Kidney (tissue), 14 donors: ENCODE data around the gene RIMKLA. TPM values are rescaled to one million over a fixed set of nuclear protein-coding genes. Genes with fewer than 3 reads are reported as not detected.

Experiments used
- DNase-seq, 5 donors: peaks; one replicate each; pipeline ENCODE4 v3.0.0-alpha.2; 2013 to 2020
- FAIRE-seq: peaks from 2 replicates; lab custom pipeline; 2012; peaks lifted over from hg19 to GRCh38; lab: Jason Lieb, UNC
- H3K27ac ChIP-seq, 2 donors: one replicate each; pipeline ENCODE4 v1.7.0; 2013; ENCODE audit warnings: low read depth in 2 of 2, low read length in 2 of 2, inconsistent platforms in 1 of 2
- H3K27me3 ChIP-seq: one replicate; pipeline ENCODE4 v1.7.1; 2013; ENCODE audit warnings: low read length, inconsistent platforms; ENCODE audit not compliant: control insufficient read depth, insufficient read depth
- H3K36me3 ChIP-seq, 3 donors: one replicate each; pipeline versions ENCODE4 v1.7.0 to v1.7.1; 2013; ENCODE audit warnings: low read length in 3 of 3, control low read depth in 1 of 3, inconsistent platforms in 1 of 3; ENCODE audit not compliant: insufficient read depth in 3 of 3, control insufficient read depth in 2 of 3
- H3K4me1 ChIP-seq, 3 donors: one replicate each; pipeline versions ENCODE4 v1.7.0 to v1.7.1; 2013; ENCODE audit warnings: low read length in 3 of 3, inconsistent platforms in 1 of 3, low read depth in 1 of 3; ENCODE audit not compliant: control insufficient read depth in 2 of 3, insufficient read depth in 2 of 3
- H3K4me3 ChIP-seq, 3 donors: one replicate each; pipeline versions ENCODE4 v1.7.0 to v1.8.1; 2013; ENCODE audit warnings: low read length in 3 of 3, control low read depth in 1 of 3, inconsistent platforms in 1 of 3
- H3K9ac ChIP-seq, 3 donors: one replicate each; pipeline versions ENCODE4 v1.7.0 to v1.7.1; 2013; ENCODE audit warnings: low read length in 3 of 3, control low read depth in 1 of 3, inconsistent platforms in 1 of 3
- H3K9me3 ChIP-seq, 3 donors: one replicate each; pipeline versions ENCODE4 v1.7.0 to v1.7.1; 2013; ENCODE audit warnings: low read length in 3 of 3, control low read depth in 1 of 3, inconsistent platforms in 1 of 3; ENCODE audit not compliant: control insufficient read depth in 2 of 3, insufficient read depth in 1 of 3
- CTCF ChIP-seq: IDR thresholded peaks from 3 replicates; pipeline ENCODE4 v1.5.1; 2012; ENCODE audit warnings: mild to moderate bottlenecking, moderate library complexity, borderline replicate concordance; ENCODE audit not compliant: insufficient read depth; ENCODE audit errors: extremely low read depth
- intact Hi-C: fragments of 100-400 bp; cut with DNase I; formaldehyde crosslinking; loops from one replicate; pipeline ENCODE4 v1.11.1; 2022
- polyA plus RNA-seq: library from polyadenylated mRNA; stranded (reverse); fragments of 350-450 nt; fragmentation: Illumina TruSeq; extraction: RNeasy Lipid Tissue Mini Kit (QIAGEN cat#74804); gene quantifications from one replicate; pipeline ENCODE4 v1.2.3, GENCODE V29; 2014; ENCODE audit warnings: low read depth, low replicate concordance; ENCODE audit not compliant: insufficient read depth
- total RNA-seq: library from RNA; stranded (reverse); fragmentation: NEBNext Ultra II Directional; extraction: Animal tissue kit (Norgen Biotek cat#: 25700); gene quantifications from one replicate; pipeline ENCODE4 v1.2.1, GENCODE V29; 2021
- donor health status: control.
- donor health status: control.
- donor health status: control.
- donor health status: control.
- donor health status: control.
- donor health status: DM: yes; HTN: yes; CAD: no.
- donor health status: Normal renal cell carcinoma (clear cell type).

RIMKLA gene
- total and polyA plus RNA-seq, 2 donors from 2014 or later, result 1.1 to 3.3 TPM

- FAIRE-seq, result no peak
- H3K9ac ChIP-seq, result no peak overlapping the region
- intact Hi-C loops, result no loop called here
These were observed 62.1 kb downstream of the RIMKLA start for GRCh38 chr1:42442662-42443061.

GRCh38 chr1:42449256-42449655, 68.7 kb downstream of the RIMKLA start:
- Histone ChIP-seq H3K4me1 (peaks cover 0 to 2% (median 0%) of the 10 kb centered on the region in 3 donors), H3K4me3 (no peak overlapping the region), H3K9me3 (no peaks in the 10 kb centered on the region), H3K9ac (no peak overlapping the region), H3K27me3 (no peaks in the 10 kb centered on the region), H3K27ac (no peak overlapping the region), H3K36me3 (no peaks in the 10 kb centered on the region)
- DNase-seq, result no peak
- no peak for TF ChIP-seq CTCF
- intact Hi-C loops, result no loop called here
- no peak for FAIRE-seq

More at GRCh38 chr1:42442662-42443061, 62.1 kb downstream of the RIMKLA start:
- no peak for TF ChIP-seq CTCF
- Histone ChIP-seq H3K27ac (no peak overlapping the region), H3K27me3 (no peaks in the 10 kb centered on the region), H3K4me3 (no peak overlapping the region), H3K36me3 (no peaks in the 10 kb centered on the region), H3K9me3 (no peaks in the 10 kb centered on the region), H3K4me1 (no peaks in the 10 kb centered on the region)
- DNase-seq, result no peak

GRCh38 chr1:42450061-42450460, 69.5 kb downstream of the RIMKLA start:
- no peak overlapping the region for H3K27ac ChIP-seq
- DNase-seq (no peak), FAIRE-seq (no peak)
- H3K9me3 ChIP-seq, result no peaks in the 10 kb centered on the region
- intact Hi-C loops, result no loop called here
- no peak overlapping the region for H3K9ac ChIP-seq
- peaks cover 0 to 3% (median 0%) of the 10 kb centered on the region in 3 donors for H3K4me1 ChIP-seq
- TF ChIP-seq CTCF, result no peak
- H3K36me3 ChIP-seq, result no peaks in the 10 kb centered on the region
- no peaks in the 10 kb centered on the region for H3K27me3 ChIP-seq
- H3K4me3 ChIP-seq, result no peak overlapping the region

- H3K9me3 ChIP-seq, result no peaks in the 10 kb centered on the region
- H3K27ac ChIP-seq, result no peak overlapping the region
- intact Hi-C loops, result no loop called here
- H3K36me3 ChIP-seq, result peaks cover 0 to 4% (median 0%) of the 10 kb centered on the region in 3 donors
- DNase-seq, result no peak
- no peaks in the 10 kb centered on the region for H3K27me3 ChIP-seq
- TF ChIP-seq CTCF, result no peak
- no peak overlapping the region for H3K9ac ChIP-seq
- no peak overlapping the region for H3K4me3 ChIP-seq
- H3K4me1 ChIP-seq, result peaks cover 0 to 14% (median 0%) of the 10 kb centered on the region in 3 donors
- FAIRE-seq, result no peak
These were observed 72.8 kb downstream of the RIMKLA start for GRCh38 chr1:42453386-42453785.
